Right hindlimb (tissue), 1 donor: ENCODE data around the gene ZDHHC7.
A peak's percentile ranks its signal among the peaks of the same experiment; 100 is the strongest.

Experiments used
- DNase-seq: peaks from one replicate; pipeline ENCODE4 v3.0.0-alpha.2; 2018

ZDHHC7 gene

DNA sequence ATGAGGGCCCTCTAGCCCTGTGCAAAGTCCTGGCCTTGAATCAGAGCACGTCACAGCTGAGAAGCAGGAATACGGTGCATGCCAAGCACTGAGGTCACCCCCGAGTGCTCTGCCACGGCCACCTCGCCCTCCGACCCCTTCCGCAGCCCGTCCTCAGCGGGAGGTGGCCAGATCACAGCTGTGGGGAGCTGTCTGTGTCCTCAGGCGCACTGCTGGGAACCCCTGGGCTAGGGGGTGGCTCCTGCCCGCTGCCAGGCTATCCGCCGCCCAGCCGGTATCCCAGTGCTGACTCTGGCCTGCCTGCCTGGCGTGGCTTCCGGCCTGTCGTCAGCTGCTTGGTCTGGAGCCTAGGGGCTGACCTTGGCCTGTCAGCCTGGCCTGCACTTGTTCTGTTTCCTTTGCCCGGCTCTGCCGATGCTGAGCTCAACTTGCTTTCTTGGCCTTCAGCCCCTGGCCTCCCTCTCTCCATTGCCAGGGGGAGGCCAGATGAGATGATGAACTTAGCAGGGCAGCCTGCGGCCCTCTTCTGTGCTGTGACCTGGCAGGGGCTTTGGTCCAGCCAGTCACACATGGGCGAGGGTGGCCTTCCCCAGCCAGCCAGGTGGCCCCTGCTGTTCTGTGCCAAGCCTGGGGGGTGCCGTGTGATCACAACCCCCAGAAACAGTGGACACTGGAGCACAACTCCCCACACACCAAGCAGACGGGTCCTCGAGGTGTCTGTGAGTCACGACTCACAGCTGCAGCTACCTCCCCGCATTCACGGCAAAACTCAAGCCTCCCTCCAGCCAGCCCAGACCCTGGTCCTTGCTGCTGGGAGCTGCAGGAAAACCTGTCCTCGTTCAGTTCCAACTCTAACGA is 77.3 kb downstream of the ZDHHC7 start:
- DNase-seq = peak; percentile 74

DNA sequence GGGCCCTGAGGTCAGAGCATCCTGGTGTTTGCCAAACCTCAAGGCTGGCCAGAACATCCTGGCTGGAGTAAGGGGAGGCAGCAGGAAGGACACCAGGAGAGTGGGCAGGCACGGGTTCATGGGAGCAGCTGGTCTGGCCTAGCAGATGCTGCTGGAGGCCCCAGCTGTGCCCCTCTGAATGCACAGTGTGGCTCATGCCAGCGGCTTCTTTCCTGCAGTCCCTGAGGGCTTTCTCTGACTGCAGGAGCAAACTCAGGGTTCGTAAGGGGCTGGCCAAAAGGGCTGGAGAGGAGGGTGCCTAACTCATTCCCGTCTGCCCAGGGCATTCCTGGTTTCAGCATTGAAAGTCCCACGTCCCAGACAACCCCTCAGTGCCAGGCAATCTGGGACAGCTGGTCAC is 78.7 kb downstream of the ZDHHC7 start:
- DNase-seq = peak; percentile 52

- DNase-seq = no peak
These were observed 79.8 kb downstream of the ZDHHC7 start for GRCh38 chr16:84931506-84931905.

GRCh38 chr16:84931107-84931494 is 80.2 kb downstream of the ZDHHC7 start:
- no peak for DNase-seq

GRCh38 chr16:84930298-84931106 is 80.8 kb downstream of the ZDHHC7 start:
- no peak for DNase-seq

GRCh38 chr16:84929421-84930297 is 81.7 kb downstream of the ZDHHC7 start:
- DNase-seq = peak; percentile 34

- DNase-seq = peak; percentile 65
These were observed 82.5 kb downstream of the ZDHHC7 start for GRCh38 chr16:84928679-84929420.

- DNase-seq = no peak
These were observed 83.4 kb downstream of the ZDHHC7 start for GRCh38 chr16:84927621-84928591.

DNA sequence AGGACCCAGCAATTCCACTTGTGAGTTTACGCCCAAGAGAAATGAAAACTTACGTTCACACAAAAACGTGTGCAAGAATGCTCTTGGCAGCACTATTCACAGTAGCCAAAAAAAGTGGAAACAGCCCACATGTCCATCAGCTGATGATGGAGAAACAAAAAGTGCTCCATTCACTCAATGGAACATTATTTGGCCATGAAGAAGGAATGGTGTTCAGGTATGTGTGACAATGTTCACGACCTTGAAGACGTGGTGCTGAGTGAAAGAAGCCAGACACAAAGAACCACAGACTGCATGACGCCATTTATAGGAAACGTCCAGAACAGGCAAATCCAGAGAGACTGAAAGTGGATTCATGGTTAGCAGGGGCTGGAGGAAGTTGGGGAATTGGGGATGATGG is 84.9 kb downstream of the ZDHHC7 start:
- no peak for DNase-seq

GRCh38 chr16:84925773-84926372 is 85.5 kb downstream of the ZDHHC7 start:
- DNase-seq = no peak

DNA sequence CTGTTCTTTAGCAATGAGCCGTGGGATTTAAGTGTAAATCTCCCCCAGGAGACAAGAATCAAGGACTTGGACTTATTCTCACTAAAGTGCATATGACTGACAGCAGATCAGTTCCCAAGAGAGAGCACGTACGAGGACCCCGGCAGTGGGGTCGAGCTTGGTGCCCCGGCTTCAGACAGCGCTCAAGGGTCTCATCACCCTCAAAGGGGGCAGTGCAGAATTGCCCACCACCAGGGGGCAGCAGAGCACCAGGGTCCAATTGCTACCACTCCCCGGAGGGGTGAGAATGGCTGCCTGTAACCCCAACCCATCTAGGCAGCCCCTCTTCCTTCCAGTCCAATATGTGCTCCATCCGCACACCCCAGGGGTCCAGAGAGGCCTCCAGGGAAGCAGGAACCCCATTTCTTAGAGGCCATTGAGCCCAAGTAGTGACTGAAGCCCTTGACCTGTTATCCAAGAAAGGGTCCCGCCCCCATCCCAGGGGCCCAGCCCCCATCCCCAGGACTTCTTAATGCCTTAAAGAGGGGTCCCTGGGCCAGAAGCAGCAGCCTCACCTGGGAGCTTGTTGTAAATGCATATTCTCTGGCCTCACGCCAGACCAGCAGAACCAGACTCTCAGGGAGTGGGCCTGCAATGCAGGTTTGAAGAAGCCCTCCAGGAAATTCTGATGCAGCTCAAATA is 86.1 kb downstream of the ZDHHC7 start:
- DNase-seq = peak; percentile 49

DNA sequence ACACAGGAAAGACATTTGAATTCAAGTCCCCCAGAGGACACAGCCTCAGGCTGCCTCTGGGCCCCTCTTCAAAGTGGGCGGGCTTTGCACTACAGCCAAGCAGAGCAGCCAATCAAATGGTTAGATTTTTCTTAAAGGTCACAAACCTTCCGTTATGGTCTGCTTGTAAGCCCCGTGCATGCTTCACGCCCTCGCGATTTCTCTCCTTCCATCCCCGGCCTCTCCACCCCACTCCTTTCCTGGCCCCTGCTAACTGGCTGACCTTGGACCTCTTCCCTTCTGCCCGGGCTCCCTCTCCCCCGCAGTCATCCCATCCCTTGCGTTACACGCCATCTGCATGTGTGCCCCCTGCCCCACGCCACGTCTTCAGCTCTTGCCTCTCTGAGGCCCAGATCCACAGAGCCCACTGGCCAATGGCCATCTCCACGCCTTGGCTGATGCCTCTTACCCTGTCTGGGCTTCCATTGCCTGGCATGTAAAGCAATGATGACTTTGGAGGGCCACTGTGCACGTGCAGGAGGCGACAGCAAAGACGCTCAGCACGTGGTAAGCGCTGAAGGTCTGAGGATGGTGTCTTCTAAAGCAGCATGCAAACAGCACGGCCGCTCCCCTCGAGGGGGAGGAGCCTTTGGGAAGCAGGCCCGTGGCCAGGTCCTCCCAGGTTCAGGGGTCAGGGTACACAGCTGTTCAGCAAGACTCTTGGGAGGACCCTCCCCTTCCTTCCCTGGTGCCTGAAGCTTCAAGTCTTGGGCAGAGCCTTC is 86.8 kb downstream of the ZDHHC7 start:
- DNase-seq = peak; percentile 86
